Activated naive CD8-positive, alpha-beta T cell treated with anti-CD3 and anti-CD28 coated beads for 36 hours (primary cell): ENCODE results near the gene PDHB. TPM values are rescaled to one million over a fixed set of nuclear protein-coding genes. Genes with fewer than 3 reads are reported as not detected.

ENCODE experiments used
- DNase-seq: peaks from one replicate; pipeline ENCODE4 v3.0.0; 2021
- H3K27ac Mint-ChIP-seq: one replicate; pipeline ENCODE4 v1.8.0; 2022; ENCODE audit warnings: mild to moderate bottlenecking, moderate library complexity, mixed read lengths
- H3K27me3 Mint-ChIP-seq: one replicate; pipeline ENCODE4 v1.8.0; 2022; ENCODE audit warnings: mild to moderate bottlenecking, mixed read lengths
- H3K36me3 Mint-ChIP-seq: one replicate; pipeline ENCODE4 v1.8.0; 2021; ENCODE audit warnings: mild to moderate bottlenecking, mixed read lengths
- H3K4me1 Mint-ChIP-seq: one replicate; pipeline ENCODE4 v1.8.0; 2021; ENCODE audit warnings: mixed read lengths
- H3K4me3 Mint-ChIP-seq: one replicate; pipeline ENCODE4 v1.8.0; 2022; ENCODE audit warnings: mild to moderate bottlenecking, moderate library complexity, mixed read lengths
- H3K9me3 Mint-ChIP-seq: one replicate; pipeline ENCODE4 v1.8.0; 2022; ENCODE audit warnings: mixed read lengths
- total RNA-seq, 2 experiments: library from RNA; stranded (reverse); gene quantifications; one replicate each; pipeline ENCODE4 v1.2.3, GENCODE V29; 2021

The PDHB gene
- total RNA-seq, 2 experiments from 2014 or later, result 64.6 to 65.3 TPM

GRCh38 chr3:58394339-58394738 is 39.3 kb downstream of the PDHB start:
- Mint-ChIP-seq H3K27ac (no peak overlapping the region), H3K27me3 (no peaks in the 10 kb centered on the region), H3K9me3 (no peaks in the 10 kb centered on the region), H3K4me3 (no peak overlapping the region), H3K4me1 (no peaks in the 10 kb centered on the region), H3K36me3 (peaks cover 3% of the 10 kb centered on the region)
- DNase-seq, result no peak

GRCh38 chr3:58392181-58392580 is 41.5 kb downstream of the PDHB start:
- DNase-seq, result no peak
- no peak overlapping the region for H3K27ac Mint-ChIP-seq
- no peaks in the 10 kb centered on the region for H3K27me3 Mint-ChIP-seq
- H3K9me3 Mint-ChIP-seq, result no peaks in the 10 kb centered on the region
- H3K4me3 Mint-ChIP-seq, result no peak overlapping the region
- peaks cover 3% of the 10 kb centered on the region for H3K36me3 Mint-ChIP-seq
- no peaks in the 10 kb centered on the region for H3K4me1 Mint-ChIP-seq

GRCh38 chr3:58391156-58391865 is 42.3 kb downstream of the PDHB start:
- Mint-ChIP-seq H3K36me3 (peaks cover 3% of the 10 kb centered on the region), H3K27ac (no peak overlapping the region), H3K4me3 (no peak overlapping the region), H3K9me3 (no peaks in the 10 kb centered on the region), H3K4me1 (no peaks in the 10 kb centered on the region), H3K27me3 (no peaks in the 10 kb centered on the region)
- DNase-seq, result no peak

- H3K27ac Mint-ChIP-seq, result no peak overlapping the region
Observed at GRCh38 chr3:58388550-58389091, 45.0 kb downstream of the PDHB start.

GRCh38 chr3:58387650-58388546 is 45.7 kb downstream of the PDHB start:
- no peak for DNase-seq
- Mint-ChIP-seq H3K9me3 (no peaks in the 10 kb centered on the region), H3K27me3 (no peaks in the 10 kb centered on the region), H3K36me3 (peaks cover 6% of the 10 kb centered on the region), H3K4me1 (no peaks in the 10 kb centered on the region), H3K27ac (no peak overlapping the region), H3K4me3 (no peak overlapping the region)

More at GRCh38 chr3:58388550-58389091, 45.0 kb downstream of the PDHB start:
- Mint-ChIP-seq H3K4me1 (no peaks in the 10 kb centered on the region), H3K4me3 (no peak overlapping the region), H3K9me3 (no peaks in the 10 kb centered on the region), H3K27me3 (no peaks in the 10 kb centered on the region), H3K36me3 (peaks cover 6% of the 10 kb centered on the region)
- no peak for DNase-seq

GRCh38 chr3:58386626-58387365 is 46.8 kb downstream of the PDHB start:
- Mint-ChIP-seq H3K9me3 (no peaks in the 10 kb centered on the region), H3K4me3 (no peak overlapping the region), H3K27ac (no peak overlapping the region), H3K4me1 (no peaks in the 10 kb centered on the region), H3K27me3 (no peaks in the 10 kb centered on the region), H3K36me3 (peaks cover 6% of the 10 kb centered on the region)
- DNase-seq, result no peak

GRCh38 chr3:58384381-58385090 is 49.1 kb downstream of the PDHB start:
- H3K4me3 Mint-ChIP-seq, result no peak overlapping the region
- no peaks in the 10 kb centered on the region for H3K9me3 Mint-ChIP-seq
- no peaks in the 10 kb centered on the region for H3K4me1 Mint-ChIP-seq
- no peak for DNase-seq
- no peaks in the 10 kb centered on the region for H3K27me3 Mint-ChIP-seq
- peaks cover 3% of the 10 kb centered on the region for H3K36me3 Mint-ChIP-seq
- no peak overlapping the region for H3K27ac Mint-ChIP-seq

GRCh38 chr3:58383904-58384303 is 49.7 kb downstream of the PDHB start:
- Mint-ChIP-seq H3K4me3 (no peak overlapping the region), H3K4me1 (no peaks in the 10 kb centered on the region), H3K9me3 (no peaks in the 10 kb centered on the region), H3K27ac (no peak overlapping the region), H3K27me3 (no peaks in the 10 kb centered on the region), H3K36me3 (peaks cover 3% of the 10 kb centered on the region)
- no peak for DNase-seq

- Mint-ChIP-seq H3K36me3 (peaks cover 3% of the 10 kb centered on the region), H3K9me3 (no peaks in the 10 kb centered on the region), H3K27me3 (no peaks in the 10 kb centered on the region), H3K4me3 (no peak overlapping the region), H3K4me1 (no peaks in the 10 kb centered on the region), H3K27ac (no peak overlapping the region)
- no peak for DNase-seq
Observed at GRCh38 chr3:58383476-58383875, 50.2 kb downstream of the PDHB start.

GRCh38 chr3:58379351-58380073 is 54.1 kb downstream of the PDHB start:
- Mint-ChIP-seq H3K27ac (no peak overlapping the region), H3K36me3 (peaks cover 1% of the 10 kb centered on the region), H3K4me3 (no peak overlapping the region), H3K27me3 (no peaks in the 10 kb centered on the region), H3K4me1 (no peaks in the 10 kb centered on the region), H3K9me3 (no peaks in the 10 kb centered on the region)
- DNase-seq, result no peak

GRCh38 chr3:58377750-58378149 is 55.9 kb downstream of the PDHB start:
- DNase-seq, result no peak
- H3K27me3 Mint-ChIP-seq, result no peaks in the 10 kb centered on the region
- H3K9me3 Mint-ChIP-seq, result no peaks in the 10 kb centered on the region
- no peaks in the 10 kb centered on the region for H3K36me3 Mint-ChIP-seq
- no peaks in the 10 kb centered on the region for H3K4me1 Mint-ChIP-seq
- H3K27ac Mint-ChIP-seq, result no peak overlapping the region
- H3K4me3 Mint-ChIP-seq, result no peak overlapping the region
